Fibroblast of lung (primary cell): ENCODE measurements around the gene ARHGEF26.

Source experiments
- EZH2 ChIP-seq: IDR thresholded peaks from 2 replicates; pipeline ENCODE4 v1.5.1; 2012; ENCODE audit warnings: low read length, control low read depth, mild to moderate bottlenecking; ENCODE audit errors: missing control alignments
- TF ChIP-seq, protein P1 (sequence below), 2 donors: IDR thresholded peaks in 1 of 2; conservative IDR thresholded peaks in 1 of 2; 1 replicate in 1 of 2; 2 replicates in 1 of 2; pipeline ENCODE4 v1.5.1; 2011 to 2012; ENCODE audit warnings: low read length in 2 of 2, control low read depth in 1 of 2, inconsistent platforms in 1 of 2, low read depth in 1 of 2, mild to moderate bottlenecking in 1 of 2

GRCh38 chr3:154100556-154100955, 20.6 kb upstream of the ARHGEF26 start:
- TF ChIP-seq, protein P1, sequence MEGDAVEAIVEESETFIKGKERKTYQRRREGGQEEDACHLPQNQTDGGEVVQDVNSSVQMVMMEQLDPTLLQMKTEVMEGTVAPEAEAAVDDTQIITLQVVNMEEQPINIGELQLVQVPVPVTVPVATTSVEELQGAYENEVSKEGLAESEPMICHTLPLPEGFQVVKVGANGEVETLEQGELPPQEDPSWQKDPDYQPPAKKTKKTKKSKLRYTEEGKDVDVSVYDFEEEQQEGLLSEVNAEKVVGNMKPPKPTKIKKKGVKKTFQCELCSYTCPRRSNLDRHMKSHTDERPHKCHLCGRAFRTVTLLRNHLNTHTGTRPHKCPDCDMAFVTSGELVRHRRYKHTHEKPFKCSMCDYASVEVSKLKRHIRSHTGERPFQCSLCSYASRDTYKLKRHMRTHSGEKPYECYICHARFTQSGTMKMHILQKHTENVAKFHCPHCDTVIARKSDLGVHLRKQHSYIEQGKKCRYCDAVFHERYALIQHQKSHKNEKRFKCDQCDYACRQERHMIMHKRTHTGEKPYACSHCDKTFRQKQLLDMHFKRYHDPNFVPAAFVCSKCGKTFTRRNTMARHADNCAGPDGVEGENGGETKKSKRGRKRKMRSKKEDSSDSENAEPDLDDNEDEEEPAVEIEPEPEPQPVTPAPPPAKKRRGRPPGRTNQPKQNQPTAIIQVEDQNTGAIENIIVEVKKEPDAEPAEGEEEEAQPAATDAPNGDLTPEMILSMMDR (conservative IDR thresholded peaks at IDR 0.05 in 1 of 2, IDR thresholded peaks at IDR 0.05 in 1 of 2; ENCODE audit: low read depth in 1 of 2, low read length in 2 of 2) = no peak
- TF ChIP-seq EZH2 = no peak
